MM.1S (cell line): ENCODE measurements around the gene ZNF124.

ENCODE experiments used
- DNase-seq: peaks from one replicate; pipeline ENCODE4 v3.0.0-alpha.2; 2015
- H2AFZ ChIP-seq: fragments of 300-600 bp; sonication (generic); 2 replicates; pipeline ENCODE4 v1.6.0; 2016; ENCODE audit warnings: antibody characterized with exemption, low read length
- H3F3A ChIP-seq: fragments of 300-600 bp; sonication (generic); 2 replicates; pipeline ENCODE4 v1.6.1; 2016; ENCODE audit warnings: mild to moderate bottlenecking, antibody characterized with exemption, low read length, moderate library complexity, mixed read lengths; ENCODE audit not compliant: insufficient read depth
- H3K27ac ChIP-seq: fragments of 300-600 bp; sonication (generic); 2 replicates; pipeline ENCODE4 v1.5.1; 2016; ENCODE audit warnings: mild to moderate bottlenecking, low read length
- H3K27me3 ChIP-seq: fragments of 300-600 bp; sonication (generic); replicated peaks from 2 replicates; pipeline ENCODE4 v1.6.0; 2016; ENCODE audit warnings: low read length; ENCODE audit not compliant: insufficient read depth
- H3K36me3 ChIP-seq: fragments of 300-600 bp; sonication (generic); replicated peaks from 2 replicates; pipeline ENCODE4 v1.6.1; 2016; ENCODE audit warnings: mild to moderate bottlenecking, low read length, mixed read lengths; ENCODE audit not compliant: insufficient read depth
- H3K4me1 ChIP-seq: fragments of 300-600 bp; sonication (generic); 2 replicates; pipeline ENCODE4 v1.6.1; 2016; ENCODE audit warnings: low read length, mixed read lengths
- H3K4me2 ChIP-seq: fragments of 300-600 bp; sonication (generic); 2 replicates; pipeline ENCODE4 v1.6.0; 2016; ENCODE audit warnings: low read depth, low read length
- H3K4me3 ChIP-seq: fragments of 300-600 bp; sonication (generic); 2 replicates; pipeline ENCODE4 v1.5.1; 2016; ENCODE audit warnings: low read length, mixed read lengths
- H3K79me2 ChIP-seq: fragments of 300-600 bp; sonication (generic); 2 replicates; pipeline ENCODE4 v1.6.1; 2016; ENCODE audit warnings: mixed run types, low read length, mixed read lengths
- H3K9ac ChIP-seq: fragments of 300-600 bp; sonication (generic); 2 replicates; pipeline ENCODE4 v1.6.1; 2016; ENCODE audit warnings: low read length, mixed read lengths
- H3K9me2 ChIP-seq: fragments of 300-600 bp; sonication (generic); replicated peaks from 2 replicates; pipeline ENCODE4 v1.6.1; 2016; ENCODE audit warnings: mild to moderate bottlenecking, low read length, mixed read lengths; ENCODE audit not compliant: insufficient read depth
- H3K9me3 ChIP-seq: fragments of 300-600 bp; sonication (generic); replicated peaks from 2 replicates; pipeline ENCODE4 v1.6.1; 2016; ENCODE audit warnings: mild to moderate bottlenecking, low read length, mixed read lengths; ENCODE audit not compliant: insufficient read depth
- H4K20me1 ChIP-seq: fragments of 300-600 bp; sonication (generic); 2 replicates; pipeline ENCODE4 v1.6.1; 2016; ENCODE audit warnings: mild to moderate bottlenecking, low read length, moderate library complexity, mixed read lengths; ENCODE audit not compliant: insufficient read depth
- EZH2 ChIP-seq: fragments of 300-600 bp; sonication (generic); optimal IDR thresholded peaks from 2 replicates; pipeline ENCODE3; 2017; ENCODE audit warnings: low read depth, mild to moderate bottlenecking, antibody characterized with exemption, low read length, mixed read lengths
- EZH2phosphoT487 ChIP-seq: fragments of 300-600 bp; sonication (generic); IDR thresholded peaks from 2 replicates; pipeline ENCODE4 v1.6.1; 2018; ENCODE audit warnings: antibody characterized with exemption, low read length
- TF ChIP-seq, protein P1 (sequence below): fragments of 300-600 bp; sonication (generic); IDR thresholded peaks from 2 replicates; pipeline ENCODE4 v1.5.1; 2016; ENCODE audit warnings: antibody characterized with exemption, low read length, mixed read lengths

The ZNF124 gene

DNA sequence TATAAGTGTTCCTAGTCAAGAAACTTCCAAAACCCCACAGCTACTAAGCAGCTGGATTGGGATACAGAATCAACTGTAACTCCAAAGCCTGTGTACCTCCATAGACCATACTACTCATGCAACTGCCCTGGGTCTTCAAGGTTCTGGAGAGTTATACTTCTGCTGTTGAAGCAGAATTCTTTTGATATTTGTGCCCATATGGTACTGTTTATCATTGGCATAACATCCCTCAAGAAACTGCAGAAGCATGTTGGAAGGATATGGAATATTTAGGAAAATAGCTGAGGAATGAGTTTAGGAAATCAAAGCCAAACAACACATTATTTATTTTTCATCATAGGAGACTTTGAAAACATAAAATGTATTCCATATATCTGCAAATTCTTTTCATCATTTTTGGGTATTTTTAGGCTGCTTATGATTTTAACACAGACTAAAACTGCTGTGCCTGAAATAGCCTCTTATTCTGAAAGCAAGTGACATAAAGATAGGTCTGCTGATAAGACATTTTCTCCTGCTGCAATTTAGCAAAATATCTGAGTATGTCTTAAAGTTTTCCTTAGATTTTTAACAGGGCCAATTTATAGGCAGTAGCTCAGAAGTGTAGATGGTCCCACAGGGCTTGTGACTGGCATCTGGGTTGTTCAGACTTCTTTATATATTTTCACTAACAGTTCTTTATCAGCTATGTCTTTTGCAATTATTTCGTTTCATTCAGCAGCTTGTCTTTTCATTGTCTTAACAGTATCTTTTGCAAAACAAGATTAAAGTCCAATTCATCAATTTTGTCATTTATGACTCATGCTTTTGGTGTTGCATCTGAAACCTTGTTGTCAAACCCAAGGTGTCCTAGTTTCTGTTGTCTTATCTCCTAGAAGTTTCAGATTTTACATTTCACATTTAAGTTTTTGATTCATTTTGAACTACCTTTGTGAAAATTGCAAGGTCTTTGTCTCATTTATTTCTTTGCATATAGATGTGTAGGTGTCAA is 41.1 kb upstream of the ZNF124 start:
- Histone ChIP-seq H4K20me1 (no peaks in the 10 kb centered on the region), H3K9ac (peak overlapping the region; percentile 44), H3F3A (peaks cover 48% of the 10 kb centered on the region), H3K9me2 (no peaks in the 10 kb centered on the region), H2AFZ (0 out of 2 replicates have a peak overlapping the region, but pooled peaks have one; percentile 3), H3K27ac (peak overlapping the region; percentile 88), H3K27me3 (no peaks in the 10 kb centered on the region), H3K4me1 (peaks cover 64% of the 10 kb centered on the region), H3K4me2 (peak overlapping the region; percentile 88), H3K79me2 (peaks cover 29% of the 10 kb centered on the region), H3K36me3 (peaks cover 14% of the 10 kb centered on the region), H3K9me3 (no peaks in the 10 kb centered on the region), H3K4me3 (peak overlapping the region; percentile 38)
- TF ChIP-seq, protein P1, sequence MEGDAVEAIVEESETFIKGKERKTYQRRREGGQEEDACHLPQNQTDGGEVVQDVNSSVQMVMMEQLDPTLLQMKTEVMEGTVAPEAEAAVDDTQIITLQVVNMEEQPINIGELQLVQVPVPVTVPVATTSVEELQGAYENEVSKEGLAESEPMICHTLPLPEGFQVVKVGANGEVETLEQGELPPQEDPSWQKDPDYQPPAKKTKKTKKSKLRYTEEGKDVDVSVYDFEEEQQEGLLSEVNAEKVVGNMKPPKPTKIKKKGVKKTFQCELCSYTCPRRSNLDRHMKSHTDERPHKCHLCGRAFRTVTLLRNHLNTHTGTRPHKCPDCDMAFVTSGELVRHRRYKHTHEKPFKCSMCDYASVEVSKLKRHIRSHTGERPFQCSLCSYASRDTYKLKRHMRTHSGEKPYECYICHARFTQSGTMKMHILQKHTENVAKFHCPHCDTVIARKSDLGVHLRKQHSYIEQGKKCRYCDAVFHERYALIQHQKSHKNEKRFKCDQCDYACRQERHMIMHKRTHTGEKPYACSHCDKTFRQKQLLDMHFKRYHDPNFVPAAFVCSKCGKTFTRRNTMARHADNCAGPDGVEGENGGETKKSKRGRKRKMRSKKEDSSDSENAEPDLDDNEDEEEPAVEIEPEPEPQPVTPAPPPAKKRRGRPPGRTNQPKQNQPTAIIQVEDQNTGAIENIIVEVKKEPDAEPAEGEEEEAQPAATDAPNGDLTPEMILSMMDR: no peak
- TF ChIP-seq EZH2 (no peak), EZH2phosphoT487 (no peak)
- peak; percentile 86 for DNase-seq

DNA sequence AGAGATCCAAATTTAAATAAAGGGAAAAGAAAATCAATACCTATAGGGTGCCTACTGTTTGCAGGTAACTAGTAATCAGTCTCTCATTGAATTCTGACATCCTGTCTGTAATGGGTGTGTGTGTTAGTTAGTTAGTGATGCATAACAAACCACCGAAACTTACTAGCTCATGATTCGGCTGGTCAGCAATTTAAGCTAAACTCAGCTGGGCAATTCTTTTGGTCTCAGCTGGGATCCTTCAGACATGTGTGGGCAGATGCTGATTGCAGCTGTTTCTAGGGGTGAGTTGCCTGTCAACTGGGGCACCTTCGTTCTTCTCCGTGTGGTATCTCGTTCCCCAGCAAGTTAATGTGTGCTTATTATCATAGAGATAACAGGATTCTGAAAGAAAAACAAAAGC is 40.2 kb upstream of the ZNF124 start:
- H3K9me2 ChIP-seq: no peaks in the 10 kb centered on the region
- 0 out of 2 replicates have a peak overlapping the region, but pooled peaks have one; percentile 3 for H2AFZ ChIP-seq
- H3K4me2 ChIP-seq: peak overlapping the region; percentile 88

DNA sequence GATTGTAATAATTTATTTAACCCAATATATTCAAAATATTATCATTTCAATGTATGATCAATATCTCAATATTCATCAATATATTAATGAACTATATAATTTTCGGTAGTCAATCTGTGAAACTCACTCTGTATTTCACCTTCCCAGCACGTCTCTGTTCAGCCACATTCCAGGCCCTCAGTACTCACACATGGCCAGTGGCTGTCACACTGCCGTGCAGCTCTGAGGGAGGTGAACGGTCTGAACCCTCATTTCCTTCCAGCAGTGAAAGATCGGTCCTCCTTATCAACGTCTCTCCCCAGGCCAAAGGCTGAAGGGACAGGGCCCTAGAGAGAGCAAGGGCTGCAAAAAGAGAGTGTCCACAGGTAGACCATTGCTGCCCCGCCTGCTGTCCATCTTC is 39.5 kb upstream of the ZNF124 start:
- Histone ChIP-seq H3K9me2 (no peaks in the 10 kb centered on the region), H2AFZ (no peak overlapping the region), H4K20me1 (no peaks in the 10 kb centered on the region), H3K9ac (no peak overlapping the region), H3F3A (peaks cover 41% of the 10 kb centered on the region), H3K79me2 (peaks cover 44% of the 10 kb centered on the region), H3K27ac (peak overlapping the region; percentile 88), H3K4me2 (peak overlapping the region; percentile 88), H3K27me3 (no peaks in the 10 kb centered on the region), H3K4me1 (peaks cover 57% of the 10 kb centered on the region), H3K9me3 (no peaks in the 10 kb centered on the region), H3K4me3 (0 out of 2 replicates have a peak overlapping the region, but pooled peaks have one; percentile 4), H3K36me3 (peaks cover 23% of the 10 kb centered on the region)
- DNase-seq: peak; percentile 11
- TF ChIP-seq EZH2phosphoT487 (no peak), EZH2 (no peak)
- TF ChIP-seq, protein P1: no peak

More for the DNA sequence above, 40.2 kb upstream of the ZNF124 start:
- Histone ChIP-seq H3K9ac (peak overlapping the region; percentile 44), H3K36me3 (peaks cover 21% of the 10 kb centered on the region), H4K20me1 (no peaks in the 10 kb centered on the region), H3F3A (peaks cover 48% of the 10 kb centered on the region), H3K27me3 (no peaks in the 10 kb centered on the region), H3K4me1 (peaks cover 63% of the 10 kb centered on the region), H3K27ac (peak overlapping the region; percentile 88), H3K4me3 (peak overlapping the region; percentile 38), H3K9me3 (no peaks in the 10 kb centered on the region), H3K79me2 (peaks cover 38% of the 10 kb centered on the region)
- TF ChIP-seq EZH2 (no peak), EZH2phosphoT487 (no peak)
- TF ChIP-seq, protein P1: no peak
- DNase-seq: peak; percentile 99
